Measurements from ENCODE around the gene GRM8.

The GRM8 gene

GRCh38 chr7:126495001-126495400 lies 757.7 kb downstream of the GRM8 start:
- no peak for DNase-seq

DNA sequence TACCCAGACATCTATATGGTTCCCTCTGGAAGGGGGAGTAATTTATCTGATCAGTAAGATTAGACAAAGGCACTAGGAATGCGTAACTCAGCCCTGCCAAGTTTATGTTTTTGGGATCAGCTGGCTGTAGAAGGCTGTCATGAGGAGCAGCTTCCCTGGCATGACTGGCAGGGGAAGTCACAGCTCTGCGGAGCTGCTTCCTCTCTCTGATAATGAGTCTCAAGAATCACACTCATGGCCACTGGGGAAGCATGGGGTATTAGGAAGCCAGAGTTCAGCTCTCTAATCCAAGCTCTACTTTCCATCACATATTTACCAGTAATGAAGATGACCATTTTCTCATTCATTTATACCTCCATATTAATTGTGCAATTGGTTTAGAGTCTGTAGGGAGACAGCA lies 758.9 kb downstream of the GRM8 start:
- DNase-seq, result no peak

DNA sequence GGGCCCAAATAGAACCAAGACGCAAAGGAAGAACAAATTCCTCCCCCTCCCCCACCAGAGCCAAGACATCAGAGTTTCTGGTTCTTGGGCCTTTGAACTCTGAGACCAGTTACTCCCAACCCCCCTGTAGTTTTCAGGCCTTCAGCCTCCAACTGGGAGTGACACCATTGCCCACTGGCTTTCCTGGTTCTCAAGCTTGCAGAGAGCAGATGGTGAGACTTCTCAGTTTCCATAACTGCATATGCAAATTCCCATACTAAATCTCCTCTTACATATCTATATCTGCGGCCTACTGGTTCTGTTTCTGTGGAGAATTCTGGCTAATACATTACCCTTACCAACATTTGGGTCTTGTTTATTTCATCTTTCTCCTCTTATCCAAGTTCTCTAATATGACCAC lies 762.9 kb downstream of the GRM8 start:
- DNase-seq, result no peak

- DNase-seq, result no peak
Observed at GRCh38 chr7:126487728-126488442, 764.9 kb downstream of the GRM8 start.

- no peak for DNase-seq
Observed at GRCh38 chr7:126486806-126487205, 765.9 kb downstream of the GRM8 start.

- DNase-seq, result no peak
Observed at GRCh38 chr7:126485791-126486190, 767.0 kb downstream of the GRM8 start.

DNA sequence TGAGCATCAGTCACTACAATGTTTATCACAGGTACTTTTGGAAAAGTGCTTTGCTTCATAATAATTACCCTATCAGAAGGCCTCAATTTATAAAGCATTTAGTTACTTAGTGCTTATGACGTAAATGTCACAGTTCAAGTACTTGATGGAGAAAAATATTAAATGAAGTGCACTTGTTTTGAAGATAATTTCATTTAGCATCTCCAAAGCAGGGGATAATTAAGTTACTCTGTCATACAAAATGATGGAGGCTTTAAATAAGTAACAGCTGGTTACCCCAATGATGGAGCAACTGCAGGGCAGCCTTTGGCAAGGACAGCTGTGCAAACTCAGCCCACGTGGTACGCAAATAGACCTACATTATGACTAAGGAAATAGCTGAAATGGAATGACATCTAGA lies 768.8 kb downstream of the GRM8 start:
- DNase-seq, result no peak

GRCh38 chr7:126472825-126473224 lies 779.9 kb downstream of the GRM8 start:
- no peak for DNase-seq

DNA sequence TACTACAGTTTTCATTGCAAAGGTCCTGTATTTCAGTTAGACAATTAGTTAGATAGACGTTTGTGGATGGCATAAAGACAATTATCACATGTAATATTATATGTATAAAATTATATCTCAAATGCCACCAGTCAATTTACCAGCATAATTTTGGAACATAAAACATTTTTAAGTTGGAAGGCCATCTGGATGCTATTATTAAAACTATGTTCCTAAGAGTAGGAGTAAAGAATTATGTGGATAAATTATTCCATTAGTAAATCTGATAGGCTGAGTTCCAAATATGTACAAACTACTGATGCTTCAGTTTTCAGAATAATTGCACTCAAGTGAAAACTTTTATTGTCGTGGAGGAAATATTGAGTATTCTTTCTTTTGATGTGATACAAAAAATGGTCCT lies 790.3 kb downstream of the GRM8 start:
- DNase-seq, result no peak

- no peak for DNase-seq
Observed at GRCh38 chr7:126460664-126461063, 792.1 kb downstream of the GRM8 start.

GRCh38 chr7:126453104-126453503 lies 799.6 kb downstream of the GRM8 start:
- no peak for DNase-seq

DNA sequence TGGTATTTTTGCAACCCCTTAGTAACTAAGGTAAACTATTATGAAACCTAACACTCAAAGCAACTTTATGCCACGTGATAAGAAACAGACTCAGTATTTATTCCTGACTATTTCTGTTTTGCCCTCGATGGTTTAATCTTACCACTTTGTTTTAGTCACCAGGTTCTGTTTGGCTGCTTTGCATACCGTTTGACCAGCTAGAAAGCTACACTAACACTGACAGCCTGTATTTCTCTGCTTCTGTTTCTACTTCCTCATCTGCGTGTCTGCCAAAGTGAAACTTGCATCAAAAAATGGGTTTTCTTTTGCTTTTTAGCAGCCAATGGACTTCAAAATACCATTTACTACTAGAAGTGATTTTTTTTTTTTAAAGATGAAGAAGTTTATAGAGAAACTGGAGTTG lies 802.5 kb downstream of the GRM8 start:
- no peak for DNase-seq

DNA sequence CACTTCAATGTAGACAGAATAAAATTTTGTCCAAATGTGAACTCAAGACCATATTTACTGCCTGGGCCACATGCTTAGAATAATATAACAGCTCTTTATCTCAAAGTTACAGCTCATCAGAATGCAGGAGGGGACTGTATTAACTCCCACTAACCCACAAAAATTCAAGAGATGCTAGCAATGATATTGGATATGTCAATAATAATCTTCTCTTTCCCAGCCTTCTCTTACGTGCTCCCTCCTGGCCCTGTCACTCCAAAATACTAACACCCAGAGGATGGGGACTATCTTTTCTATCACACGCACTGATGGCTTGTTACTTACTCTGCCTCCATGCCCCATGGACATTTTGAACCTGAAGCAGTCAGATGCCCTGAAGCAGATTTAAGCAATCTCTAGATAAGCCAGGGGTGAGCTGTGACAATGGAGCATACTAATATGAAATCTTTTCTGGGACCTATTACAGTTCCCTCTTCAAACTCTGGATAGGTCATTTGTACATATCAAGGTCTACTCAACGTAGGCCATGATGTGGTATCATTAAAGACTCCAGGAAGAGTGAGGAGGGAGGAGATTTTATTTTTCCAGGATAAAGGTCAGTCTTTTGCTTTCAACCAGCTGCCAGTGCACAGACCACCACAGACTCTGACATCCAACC lies 803.0 kb downstream of the GRM8 start:
- no peak for DNase-seq

- DNase-seq, result no peak
Observed at GRCh38 chr7:126447984-126448383, 804.8 kb downstream of the GRM8 start.

GRCh38 chr7:126445991-126446390 lies 806.8 kb downstream of the GRM8 start:
- DNase-seq, result no peak

DNA sequence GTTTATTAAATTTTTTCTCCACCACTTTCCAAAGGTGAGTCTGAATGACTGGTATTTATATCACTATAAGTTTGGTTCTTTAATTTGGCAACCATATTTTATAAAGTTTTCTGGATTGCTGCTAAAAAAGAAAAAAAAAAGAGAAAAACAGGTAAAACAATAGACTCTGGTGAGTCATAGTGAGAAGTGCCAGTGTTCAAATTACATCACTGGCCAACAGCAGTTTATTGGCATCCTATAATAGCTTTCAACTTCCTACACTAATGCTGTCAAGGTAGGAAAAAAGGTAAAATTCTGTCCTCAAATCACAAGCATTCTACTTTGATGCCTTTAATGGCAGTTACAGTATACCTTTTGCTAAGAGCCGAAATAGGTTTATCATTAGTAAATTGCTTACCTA lies 808.8 kb downstream of the GRM8 start:
- no peak for DNase-seq

GRCh38 chr7:126442908-126443307 lies 809.8 kb downstream of the GRM8 start:
- no peak for DNase-seq

GRCh38 chr7:126441745-126442144 lies 811.0 kb downstream of the GRM8 start:
- no peak for DNase-seq

DNA sequence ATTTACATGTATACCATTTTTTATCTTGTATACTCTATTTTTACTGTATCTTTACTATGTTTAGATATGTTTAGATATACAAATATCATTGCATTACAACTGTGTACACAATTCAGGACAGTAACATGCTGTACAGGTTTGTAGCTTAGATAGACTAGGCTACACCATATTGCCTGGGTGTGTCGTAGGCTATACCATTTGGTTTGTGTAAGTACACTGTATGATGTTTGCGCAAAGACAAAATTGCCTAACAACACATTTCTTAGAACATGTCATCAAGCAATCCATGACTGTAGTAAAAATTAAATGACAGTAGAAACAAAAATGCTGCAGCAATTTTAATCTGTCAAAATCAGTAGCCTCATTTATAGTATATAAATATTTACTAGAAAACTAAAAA lies 812.2 kb downstream of the GRM8 start:
- no peak for DNase-seq

DNA sequence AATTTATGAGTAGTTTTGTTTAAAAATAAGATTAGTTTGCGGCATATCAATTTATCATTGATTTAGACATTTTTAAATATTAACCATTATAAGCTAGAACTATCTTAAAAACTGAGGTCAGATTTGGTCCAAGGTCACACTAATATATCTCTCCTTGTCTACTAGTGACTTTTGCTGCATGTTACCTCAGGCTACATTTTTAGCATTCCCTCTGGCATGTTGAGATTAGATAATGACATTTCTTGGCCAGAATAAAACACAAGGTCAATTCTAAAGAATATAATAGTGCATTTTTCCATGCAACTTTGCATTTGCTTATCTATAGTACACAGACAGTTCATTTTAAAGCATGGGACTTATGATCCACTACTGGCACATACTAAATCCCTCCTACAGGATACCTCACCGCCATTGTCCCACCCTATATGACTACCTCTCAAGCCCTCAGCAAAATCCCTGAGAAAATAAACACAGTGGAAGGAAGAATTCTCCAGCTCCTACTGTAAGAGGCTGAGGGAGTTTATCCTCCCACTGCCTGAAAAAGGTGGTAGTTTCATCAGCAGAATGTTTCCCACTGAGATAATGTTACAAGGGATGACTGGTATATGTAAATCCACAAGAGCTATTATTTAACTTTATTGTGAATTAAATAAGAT lies 816.4 kb downstream of the GRM8 start:
- no peak for DNase-seq

DNA sequence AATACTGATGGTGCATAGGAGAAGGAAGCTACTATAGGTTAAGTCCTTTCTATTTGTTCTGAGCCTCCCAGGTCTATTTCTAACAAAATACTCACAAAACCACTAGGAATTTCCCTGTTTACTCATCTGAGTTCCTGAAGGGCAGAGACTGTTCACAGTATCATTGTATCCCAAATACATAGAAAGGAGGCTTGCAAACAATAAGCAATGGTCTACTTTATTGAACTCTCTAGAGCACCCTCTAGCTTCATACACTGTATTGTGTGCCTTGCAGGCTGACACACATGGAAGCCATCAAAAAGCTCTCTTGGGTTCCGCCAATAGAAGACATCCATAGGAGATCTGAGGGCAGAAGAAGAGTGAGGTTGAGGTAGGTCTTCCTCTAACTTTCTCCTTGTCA lies 826.1 kb downstream of the GRM8 start:
- no peak for DNase-seq

- DNase-seq, result no peak
Observed at GRCh38 chr7:126424985-126425384, 827.8 kb downstream of the GRM8 start.

GRCh38 chr7:126419047-126419446 lies 833.7 kb downstream of the GRM8 start:
- no peak for DNase-seq

DNA sequence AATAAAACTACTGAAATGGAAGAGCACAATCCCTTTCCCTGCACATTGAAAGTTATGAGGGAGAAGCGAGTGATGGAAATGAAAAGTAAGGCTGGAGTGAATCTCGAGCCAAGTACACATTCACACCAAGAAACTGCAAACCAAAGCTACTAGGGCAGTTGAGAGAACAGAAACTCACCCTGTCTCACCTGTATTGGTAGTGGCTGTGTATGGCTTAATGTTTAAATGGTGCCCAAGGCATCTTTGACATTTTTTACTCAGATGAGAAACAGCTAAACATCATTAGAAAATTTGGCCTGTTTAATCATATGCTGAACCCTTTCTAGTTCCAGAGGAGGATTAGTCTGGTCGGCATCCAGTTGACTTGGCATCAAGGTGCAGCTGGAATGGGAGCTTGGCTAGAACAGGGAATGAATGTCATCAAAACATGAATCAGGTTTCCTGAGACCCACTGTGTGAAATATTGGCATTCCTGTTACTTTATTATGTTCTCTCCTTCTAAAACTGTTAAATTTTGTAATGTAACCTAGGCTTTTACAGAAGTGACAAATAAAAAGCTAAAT lies 840.8 kb downstream of the GRM8 start:
- DNase-seq, result no peak

Measured in stimulated activated CD4-positive, alpha-beta T cell treated with anti-CD3 and anti-CD28 coated beads, Interleukin-4, amount 100 ng/mL, for 4 hours (primary cell).